ENCODE measurements around the gene USP9X.
"Not testable (repeated sequence)": the region's sequence is repeated elsewhere in the genome, so short reads cannot be mapped to it uniquely, and the experiment has no call there.

The USP9X gene

DNA sequence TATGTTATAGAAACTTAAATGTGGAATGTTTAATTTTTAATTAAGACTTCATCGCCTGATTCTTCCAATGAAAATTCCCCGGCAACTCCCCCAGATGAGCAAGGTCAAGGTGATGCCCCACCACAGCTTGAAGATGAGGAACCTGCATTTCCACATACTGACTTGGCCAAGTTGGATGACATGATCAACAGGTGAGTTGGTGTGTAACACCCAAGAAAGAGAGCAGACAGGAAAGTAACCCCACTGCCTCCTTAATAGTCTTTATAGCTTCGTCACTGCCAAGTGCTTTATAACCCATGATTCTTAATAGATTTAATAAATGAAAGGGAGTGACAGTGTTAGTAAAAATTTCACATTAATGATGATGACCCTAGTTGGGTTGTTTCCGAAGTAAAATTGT lies 43.7 kb downstream of the USP9X start:
- DNase-seq (ENCODE audit: low spot score) = no peak

DNA sequence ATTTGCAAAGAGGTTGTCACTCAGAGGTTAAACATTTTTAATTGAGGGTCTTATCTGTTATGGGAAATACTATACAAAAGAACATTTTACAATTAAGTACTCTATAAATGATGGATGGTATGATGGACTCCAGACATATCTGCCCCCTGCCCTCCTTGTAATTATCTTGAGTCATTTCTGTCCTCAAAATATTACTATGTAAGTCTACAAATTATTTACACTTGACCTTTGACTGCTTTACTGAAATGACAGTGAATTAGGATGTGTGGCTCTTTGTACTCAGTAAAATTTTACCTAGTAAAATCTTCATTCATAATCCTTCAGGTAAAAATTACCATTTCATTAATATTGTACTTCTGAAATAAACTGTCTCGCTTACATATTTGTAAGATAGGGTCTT lies 46.5 kb downstream of the USP9X start:
- DNase-seq (ENCODE audit: low spot score) = no peak

DNA sequence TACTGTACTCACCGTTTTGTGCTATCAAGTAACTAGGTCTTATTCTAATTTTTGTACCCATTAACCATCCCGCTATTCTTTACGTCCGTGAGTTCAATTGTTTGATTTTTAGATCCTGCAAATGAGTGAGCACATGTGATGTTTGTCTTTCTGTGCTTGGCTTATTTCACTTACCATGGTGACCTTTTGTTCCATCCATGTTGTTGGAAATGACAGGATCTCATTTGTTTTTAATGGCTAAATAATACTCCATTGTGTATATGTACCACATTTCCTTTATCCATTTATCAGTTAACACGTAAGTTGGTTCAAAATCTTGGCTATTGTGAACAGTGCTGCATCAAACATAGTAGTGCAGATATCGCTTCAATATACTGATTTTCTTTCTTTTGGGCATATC lies 48.3 kb downstream of the USP9X start:
- DNase-seq (ENCODE audit: low spot score) = no peak

DNA sequence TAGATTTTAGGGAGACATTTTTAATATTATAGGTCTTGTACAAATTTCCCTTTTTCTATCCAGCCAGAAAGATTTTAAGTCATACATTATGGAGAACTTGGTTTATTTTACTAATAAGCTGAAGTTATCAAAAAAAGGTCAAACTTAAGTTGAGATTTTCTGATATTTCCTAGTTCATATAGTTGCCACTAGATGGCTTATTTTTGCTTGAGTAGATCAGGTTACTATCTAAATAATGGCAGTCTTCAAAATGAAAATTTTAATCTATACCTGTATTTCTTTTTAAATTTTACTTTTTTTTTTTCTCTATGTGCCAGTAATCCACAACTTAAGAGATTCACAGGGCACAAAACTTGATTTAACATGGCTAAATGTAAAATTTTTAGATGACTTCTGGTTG lies 52.3 kb downstream of the USP9X start:
- no peak for DNase-seq (ENCODE audit: low spot score)

DNA sequence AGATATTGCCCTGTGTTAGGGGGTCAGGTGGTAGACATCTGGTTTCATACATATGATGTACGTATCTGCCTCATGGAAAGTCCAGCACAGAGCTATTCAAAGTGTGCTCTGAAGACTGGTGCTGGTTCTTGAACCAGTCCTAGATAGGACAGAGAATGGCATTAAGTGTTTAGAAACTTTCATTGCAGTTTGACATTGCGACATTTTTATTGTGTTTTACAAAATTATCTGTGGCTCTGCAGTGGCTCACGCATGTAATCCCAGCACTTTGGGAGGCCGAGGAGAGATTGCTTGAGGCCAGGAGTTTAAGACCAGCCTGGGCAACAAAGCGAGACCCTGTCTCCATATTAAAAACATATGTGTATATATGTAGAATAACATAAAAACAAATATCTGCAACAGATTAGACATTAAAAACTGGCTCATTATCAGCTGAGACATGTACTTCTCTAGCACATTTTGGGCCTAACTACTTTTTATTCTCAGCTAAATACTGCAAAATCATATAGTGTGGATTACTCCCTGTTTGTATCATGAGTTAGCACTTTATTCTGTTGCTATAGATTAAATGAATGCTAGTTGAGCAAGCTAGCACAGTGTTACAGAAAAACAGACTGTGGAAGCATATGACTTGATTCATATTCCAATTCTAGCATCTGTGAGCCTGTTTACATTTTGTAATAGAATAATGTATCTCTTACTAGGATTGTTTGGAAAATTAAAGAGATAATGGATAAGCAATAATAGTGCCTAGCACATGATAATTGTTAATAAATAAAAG lies 57.1 kb downstream of the USP9X start:
- DNase-seq (ENCODE audit: low spot score) = no peak

DNA sequence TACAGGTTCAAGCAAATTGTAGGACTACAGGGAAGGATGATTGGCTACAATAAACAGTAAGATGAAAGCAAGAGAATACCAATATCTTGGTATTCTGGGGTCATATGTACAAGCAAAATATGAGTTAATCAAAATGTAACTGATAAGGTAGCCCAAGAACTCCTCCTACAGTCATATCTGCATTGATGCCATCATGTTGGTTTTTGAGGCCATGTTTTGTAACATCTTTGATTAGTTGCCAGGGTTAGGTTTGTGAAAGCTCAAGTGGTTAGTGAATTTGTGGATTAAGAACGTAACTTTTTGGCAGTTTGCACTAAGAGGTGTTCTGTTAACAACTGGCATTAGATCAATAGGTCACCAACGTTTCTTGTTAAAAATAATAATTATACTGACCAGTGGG lies 59.6 kb downstream of the USP9X start:
- no peak for DNase-seq (ENCODE audit: low spot score)

DNA sequence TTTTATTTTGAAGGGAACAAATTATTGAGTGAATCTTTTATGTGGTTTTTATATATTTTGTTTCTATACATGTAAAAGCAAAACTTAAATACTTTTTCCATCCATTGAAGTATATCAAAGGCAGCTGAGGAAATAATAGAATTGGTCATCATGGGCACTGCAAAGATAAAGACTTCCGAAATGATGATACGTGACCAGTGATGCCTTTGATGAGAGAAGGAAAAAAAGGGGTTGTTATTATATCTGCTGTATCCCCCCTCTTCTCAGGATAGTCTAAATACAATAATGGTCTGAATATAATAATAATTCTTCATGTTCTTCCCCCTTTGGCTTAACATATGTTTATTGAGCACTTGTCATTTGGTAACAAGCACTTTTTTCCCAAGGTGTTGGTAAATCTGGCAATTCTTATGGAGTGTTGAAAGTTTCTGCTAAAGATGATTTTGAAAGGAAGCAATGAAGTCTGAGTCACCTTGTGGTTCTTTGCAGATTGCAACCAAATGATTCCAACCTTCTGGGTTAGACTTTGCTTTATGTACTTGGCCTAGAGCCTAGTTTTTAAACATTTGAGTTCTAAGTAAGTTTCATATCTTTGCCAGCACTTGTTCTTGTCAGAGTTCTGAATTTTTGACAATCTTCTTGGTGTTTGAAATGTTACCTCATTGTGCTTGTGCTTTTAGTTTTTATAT lies 60.8 kb downstream of the USP9X start:
- peak; percentile 13 for DNase-seq (ENCODE audit: low spot score)

DNA sequence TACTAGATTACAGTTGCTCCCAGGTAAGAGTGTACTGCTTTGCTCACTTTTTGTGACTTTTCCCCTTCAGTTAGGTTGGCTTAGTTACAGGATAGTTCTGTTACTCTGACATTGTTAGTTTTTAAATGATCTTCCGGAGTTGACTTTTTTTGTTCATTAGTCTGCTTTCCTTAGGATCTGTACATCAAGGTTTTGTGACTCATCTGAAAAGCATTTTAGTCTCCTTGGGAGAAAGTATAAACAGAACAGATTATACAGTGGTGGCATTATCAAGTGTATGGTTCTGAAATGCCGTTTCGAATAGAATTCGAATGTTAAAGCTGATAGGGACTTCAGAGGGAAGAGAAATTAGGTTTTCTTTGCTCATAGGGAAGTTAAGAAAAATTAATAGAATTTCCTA lies 63.3 kb downstream of the USP9X start:
- DNase-seq (ENCODE audit: low spot score) = no peak

DNA sequence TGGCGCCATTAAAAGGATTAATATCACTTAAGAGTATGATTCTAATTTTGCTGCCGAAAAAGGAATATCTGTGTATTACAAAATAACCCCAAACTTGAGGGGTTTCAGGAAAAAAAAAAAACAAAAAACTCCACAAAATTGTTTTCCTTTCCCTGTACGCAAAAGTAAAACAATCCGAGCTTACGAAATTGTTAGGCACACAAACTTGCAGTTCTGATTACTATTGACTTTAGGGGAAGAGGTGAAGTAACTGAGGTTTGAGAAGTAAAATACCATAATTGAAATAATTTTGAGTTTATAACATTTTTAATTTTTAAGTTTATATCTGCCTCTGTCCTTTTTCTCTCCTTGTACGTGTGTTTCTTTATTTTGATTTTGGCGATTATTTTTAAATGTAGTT lies 64.8 kb downstream of the USP9X start:
- DNase-seq (ENCODE audit: low spot score) = no peak

DNA sequence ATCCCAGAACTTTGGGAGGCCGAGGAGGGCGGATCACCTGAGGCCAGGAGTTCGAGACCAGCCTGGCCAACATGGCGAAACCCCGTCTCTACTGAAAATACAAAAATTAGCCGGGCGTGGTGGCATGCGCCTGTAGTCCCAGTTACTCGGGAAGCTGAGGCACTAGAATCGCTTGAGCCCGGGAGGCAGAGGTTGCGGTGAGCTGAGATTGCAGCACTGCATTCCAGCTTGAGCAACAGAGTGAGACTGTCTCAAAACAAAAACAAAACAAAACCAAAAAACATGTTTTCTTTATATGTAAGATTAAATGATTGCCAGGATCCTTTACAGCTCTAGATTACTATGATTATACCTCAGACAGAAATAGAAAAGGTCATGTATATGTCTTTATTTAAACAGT lies 66.5 kb downstream of the USP9X start:
- DNase-seq (ENCODE audit: low spot score) = not testable (repeated sequence)

DNA sequence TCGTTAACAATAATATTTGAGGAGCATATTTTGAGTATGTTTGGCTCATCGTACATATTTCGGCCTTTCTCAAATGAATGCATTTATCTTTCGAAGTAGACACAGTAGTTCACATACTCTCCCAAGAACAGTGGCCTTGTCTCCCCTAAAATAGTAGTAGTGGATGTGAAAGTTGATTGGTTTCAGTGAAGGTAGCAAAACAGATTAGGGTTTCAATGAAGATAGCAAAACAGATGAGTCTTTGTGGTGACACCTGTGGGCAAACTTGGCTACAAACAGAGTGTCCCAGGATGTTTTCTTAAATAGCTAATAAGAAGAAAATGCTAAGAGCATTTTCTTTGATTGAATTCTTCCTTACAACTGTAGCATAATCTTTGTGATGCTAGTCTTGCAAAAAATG lies 67.0 kb downstream of the USP9X start:
- no peak for DNase-seq (ENCODE audit: low spot score)

DNA sequence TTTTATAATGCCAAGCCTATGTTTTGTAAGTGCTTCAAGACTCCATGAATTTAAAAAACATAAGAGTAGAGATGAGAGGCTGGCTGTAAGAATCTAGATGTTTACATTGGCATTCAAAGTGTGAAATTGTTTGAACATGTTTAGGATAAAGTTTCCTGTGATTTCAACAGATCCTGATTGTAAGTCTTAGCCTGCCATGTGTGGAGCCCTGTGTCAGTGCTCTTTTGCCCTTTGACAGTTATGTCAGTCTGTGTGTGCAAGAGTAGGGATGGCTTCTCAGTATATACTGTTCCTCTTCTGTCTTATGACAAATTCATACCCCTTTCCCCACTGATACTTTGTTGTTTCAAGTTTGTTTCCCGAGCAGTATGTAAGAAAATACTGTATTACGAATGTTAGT lies 68.2 kb downstream of the USP9X start:
- no peak for DNase-seq (ENCODE audit: low spot score)

DNA sequence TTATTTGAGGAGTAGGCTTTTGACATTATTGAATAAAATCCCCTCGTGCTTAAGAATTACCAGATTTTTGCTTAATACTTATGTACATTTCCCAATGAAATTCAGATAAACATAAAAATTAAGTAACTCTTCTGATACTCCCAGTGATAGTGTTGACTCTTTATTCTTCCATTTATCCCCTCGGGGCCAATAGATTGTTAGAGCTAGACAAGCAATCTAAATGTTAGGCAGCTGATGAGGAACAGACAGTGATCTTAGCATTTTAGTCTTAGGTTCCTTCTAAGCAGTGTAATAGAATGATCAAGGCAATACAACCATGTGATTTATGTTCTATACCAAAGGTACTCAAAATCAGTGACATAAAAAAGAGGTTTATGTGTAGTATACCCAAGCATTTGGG lies 68.7 kb downstream of the USP9X start:
- DNase-seq (ENCODE audit: low spot score) = no peak

DNA sequence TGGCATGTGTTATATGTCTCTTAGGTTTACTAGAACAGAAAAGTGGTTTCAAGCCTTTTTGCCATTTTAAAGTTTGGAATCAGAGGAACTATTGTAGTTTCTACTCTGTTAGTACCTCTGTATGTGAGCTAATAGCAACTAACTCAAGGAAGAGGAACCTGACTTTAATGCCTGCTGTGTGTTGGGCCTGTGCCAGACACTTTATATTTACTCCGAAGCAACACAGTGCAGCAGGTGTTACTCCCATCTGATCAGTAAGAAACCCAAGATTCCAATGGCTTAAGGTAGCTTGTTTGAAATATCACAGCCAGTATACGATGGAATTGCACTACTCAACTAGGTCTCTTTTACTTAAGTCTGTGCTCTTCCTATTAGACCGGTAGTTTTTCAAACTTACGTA lies 79.2 kb downstream of the USP9X start:
- DNase-seq (ENCODE audit: low spot score) = no peak

DNA sequence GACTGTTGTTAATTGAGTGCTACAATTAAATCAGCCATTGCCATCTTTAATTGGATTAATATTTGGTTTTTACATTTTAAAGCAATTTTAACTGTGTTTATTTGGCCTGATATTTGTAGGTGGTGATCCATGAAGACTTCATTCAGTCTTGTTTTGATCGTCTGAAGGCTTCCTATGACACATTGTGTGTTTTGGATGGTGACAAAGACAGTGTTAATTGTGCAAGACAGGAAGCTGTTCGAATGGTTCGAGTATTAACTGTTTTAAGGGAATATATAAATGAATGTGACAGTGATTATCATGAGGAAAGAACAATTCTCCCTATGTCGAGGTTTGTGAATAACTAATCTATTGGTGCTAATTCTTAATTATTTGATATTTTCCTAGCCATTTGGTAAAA lies 82.6 kb downstream of the USP9X start:
- no peak for DNase-seq (ENCODE audit: low spot score)

DNA sequence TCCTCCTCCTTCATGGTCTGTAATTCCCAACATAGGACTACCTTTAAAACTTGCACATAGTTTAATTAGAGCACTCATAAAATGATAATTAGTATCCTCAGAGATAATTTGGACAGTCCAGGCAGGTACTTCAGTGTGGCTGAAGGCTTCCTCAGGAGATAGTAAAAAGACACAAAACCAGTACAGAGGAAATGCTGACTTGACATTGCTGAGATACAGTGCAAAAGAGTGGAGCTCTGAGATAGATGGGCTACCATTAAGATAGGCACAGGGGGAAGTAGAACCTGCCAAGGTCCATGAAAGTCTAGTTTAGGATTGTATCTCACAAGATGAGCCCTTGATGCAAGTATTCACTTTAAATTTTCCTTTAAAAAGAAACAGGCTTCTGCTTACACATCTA lies 91.0 kb downstream of the USP9X start:
- DNase-seq (ENCODE audit: low spot score) = no peak

DNA sequence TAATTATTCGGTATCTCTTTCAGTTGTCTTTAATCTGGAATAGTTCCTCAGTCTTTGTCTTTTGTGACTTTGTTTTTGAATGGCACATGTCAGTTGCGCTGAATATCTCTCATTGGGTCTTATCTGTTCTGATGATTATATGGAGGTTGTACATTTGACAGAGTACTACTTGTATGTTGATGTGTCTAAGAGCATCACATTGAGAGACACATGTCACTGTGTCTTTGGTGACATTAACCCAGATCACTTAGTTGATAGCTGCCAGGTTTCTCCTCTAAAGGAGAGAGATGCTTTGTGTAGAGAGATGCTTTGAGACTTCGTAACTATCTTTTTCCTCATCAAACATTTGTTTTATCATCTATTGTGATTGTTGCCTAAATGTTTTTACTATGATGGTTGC lies 92.1 kb downstream of the USP9X start:
- DNase-seq (ENCODE audit: low spot score) = no peak

DNA sequence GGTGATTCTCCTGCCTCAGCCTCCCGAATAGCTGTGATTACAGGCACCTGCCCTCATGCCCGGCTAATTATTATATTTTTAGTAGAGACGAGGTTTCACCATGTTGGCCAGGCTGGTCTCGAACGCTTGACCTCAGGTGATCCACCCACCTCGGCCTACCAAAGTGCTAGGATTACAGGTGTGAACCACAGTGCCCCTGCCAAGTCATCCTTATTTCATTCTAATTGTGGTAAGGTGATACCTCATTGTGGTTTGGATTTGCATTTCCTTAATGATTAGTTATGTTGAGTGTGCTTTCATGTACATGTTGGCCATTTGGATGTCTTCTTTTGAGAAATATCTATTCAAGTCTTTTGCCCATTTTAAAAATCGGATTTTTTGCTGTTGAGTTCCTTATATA lies 93.0 kb downstream of the USP9X start:
- no peak for DNase-seq (ENCODE audit: low spot score)

DNA sequence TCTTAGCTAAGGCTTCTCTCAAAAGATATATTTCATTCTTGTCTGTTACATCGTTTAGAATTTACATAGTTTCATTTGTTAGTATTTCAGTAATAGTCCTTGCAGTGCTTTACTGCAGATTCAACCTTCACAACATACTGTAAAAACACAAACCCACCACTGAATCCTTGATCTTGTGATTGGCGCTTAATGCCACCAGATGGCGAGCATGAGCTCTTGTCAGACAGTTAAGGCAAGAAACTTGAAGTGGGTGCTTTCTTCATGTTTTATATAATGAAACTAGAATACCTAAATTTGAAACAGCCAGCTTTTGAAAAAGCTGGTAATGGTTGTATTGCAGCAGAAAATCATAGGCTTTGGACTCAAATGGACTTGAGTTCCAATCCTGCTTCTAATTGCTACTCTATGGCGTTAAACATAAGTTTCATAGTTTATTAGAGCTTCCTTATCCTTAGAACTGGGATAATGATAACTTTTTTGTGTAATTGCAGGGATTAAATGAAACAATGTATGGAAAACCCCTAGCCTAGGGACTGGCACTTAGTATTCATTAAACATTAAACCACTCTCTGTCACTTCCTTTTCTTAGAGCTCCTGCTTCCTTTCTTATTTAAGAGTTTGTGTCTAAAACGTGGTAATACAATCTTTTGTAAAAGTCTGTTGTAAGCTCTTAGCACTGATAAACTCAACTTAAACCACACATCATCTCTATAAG lies 95.1 kb downstream of the USP9X start:
- DNase-seq (ENCODE audit: low spot score) = peak; percentile 69

DNA sequence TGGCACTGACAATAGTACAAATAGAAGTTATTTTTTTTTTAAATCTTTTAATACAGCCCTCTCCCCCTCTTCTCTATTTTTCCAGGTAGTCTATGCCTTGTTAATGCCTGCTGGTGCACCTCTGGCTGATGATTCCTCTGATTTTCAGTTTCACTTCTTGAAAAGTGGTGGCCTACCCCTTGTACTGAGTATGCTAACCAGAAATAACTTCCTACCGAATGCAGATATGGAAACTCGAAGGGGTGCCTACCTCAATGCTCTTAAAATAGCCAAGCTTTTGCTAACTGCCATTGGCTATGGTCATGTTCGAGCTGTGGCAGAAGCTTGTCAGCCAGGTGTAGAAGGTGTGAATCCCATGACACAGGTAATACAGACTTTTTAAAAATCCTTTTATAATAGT lies 99.1 kb downstream of the USP9X start:
- DNase-seq (ENCODE audit: low spot score) = no peak

DNA sequence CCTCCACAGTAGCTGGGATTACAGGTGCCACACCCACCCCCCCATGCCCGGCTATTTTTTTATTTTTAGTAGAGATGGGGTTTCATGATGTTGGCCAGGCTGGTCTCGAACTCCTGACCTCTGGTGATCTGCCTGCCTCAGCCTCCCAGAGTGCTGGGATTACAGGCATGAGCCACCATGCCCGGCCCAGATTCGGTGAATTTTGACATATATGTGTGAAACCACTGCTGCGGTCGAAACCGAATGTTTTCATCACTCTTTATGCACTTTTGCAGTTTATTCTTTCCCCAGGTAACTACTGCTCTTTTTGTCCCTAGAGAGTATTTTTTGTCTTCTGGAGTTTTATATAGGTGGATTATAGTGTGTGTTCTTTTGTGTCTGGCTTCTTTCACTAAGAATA lies 101.7 kb downstream of the USP9X start:
- DNase-seq (ENCODE audit: low spot score) = not testable (repeated sequence)

DNA sequence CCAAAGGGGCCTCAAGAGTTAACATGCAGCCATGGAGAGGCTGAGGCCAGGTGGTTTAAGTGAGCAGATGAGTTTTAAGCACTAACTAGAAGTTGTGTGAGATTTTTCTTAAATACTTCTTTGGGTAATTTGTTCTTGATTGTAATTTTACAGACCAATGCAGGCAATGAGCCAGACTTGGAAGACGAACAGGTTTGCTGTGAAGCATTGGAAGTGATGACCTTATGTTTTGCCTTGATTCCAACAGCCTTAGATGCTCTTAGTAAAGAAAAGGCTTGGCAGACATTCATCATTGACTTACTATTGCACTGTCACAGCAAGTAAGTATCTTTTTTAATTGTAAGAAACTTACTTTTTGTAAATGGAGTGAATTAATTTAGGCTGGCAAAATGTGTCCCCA lies 103.9 kb downstream of the USP9X start:
- no peak for DNase-seq (ENCODE audit: low spot score)

DNA sequence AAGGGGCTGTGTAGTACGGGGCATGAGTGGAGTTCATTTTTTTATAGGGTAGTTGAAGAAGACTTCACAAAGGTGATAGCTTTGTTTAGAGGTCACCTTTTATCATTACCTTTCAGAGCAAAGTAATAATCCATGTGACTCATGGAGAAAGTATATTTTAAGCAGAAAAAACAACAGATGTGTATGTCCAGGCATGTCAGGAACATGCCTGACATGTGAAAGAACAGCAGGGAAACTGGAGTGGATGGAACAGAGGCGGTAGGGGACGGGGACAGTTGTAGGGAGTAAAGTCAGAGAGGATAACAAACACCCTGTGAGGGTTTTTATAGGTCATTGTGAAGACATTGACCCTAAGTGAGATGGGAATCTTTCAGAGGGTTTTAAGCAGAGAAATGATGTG lies 107.6 kb downstream of the USP9X start:
- DNase-seq (ENCODE audit: low spot score) = no peak
